GM10266 (cell line): ENCODE data around the gene THAP12.

Source experiments
- DNase-seq: peaks from one replicate; pipeline ENCODE4 v3.0.0; 2012; ENCODE audit errors: extremely low spot score
- CTCF ChIP-seq: IDR thresholded peaks from 2 replicates; pipeline ENCODE4 v1.5.1; 2012; ENCODE audit warnings: mild to moderate bottlenecking, low read depth; ENCODE audit not compliant: control insufficient read depth, insufficient read depth; ENCODE audit errors: missing control alignments

The THAP12 gene

GRCh38 chr11:76380977-76381719 is at the start of gene THAP12, which contains the start of gene GVQW3:
Gene THAP12, minus strand, starts transcription at chr11:76381132. Its CDS starts 296 bp downstream, at chr11:76380836.
Gene GVQW3, plus strand, starts transcription at chr11:76381323. Its CDS starts 506 bp downstream, at chr11:76381829.
- TF ChIP-seq CTCF: peak; percentile 65
- peak; percentile 98 for DNase-seq

GRCh38 chr11:76426660-76427059 is 45.7 kb upstream of the THAP12 start:
- no peak for DNase-seq
- TF ChIP-seq CTCF: no peak

GRCh38 chr11:76424891-76425290 is 44.0 kb upstream of the THAP12 start:
- no peak for TF ChIP-seq CTCF
- no peak for DNase-seq

GRCh38 chr11:76424379-76424778 is 43.4 kb upstream of the THAP12 start:
- TF ChIP-seq CTCF: no peak

GRCh38 chr11:76419896-76420295 is 39.0 kb upstream of the THAP12 start:
- TF ChIP-seq CTCF: peak; percentile 54
- peak; percentile 18 for DNase-seq

More at GRCh38 chr11:76424379-76424778, 43.4 kb upstream of the THAP12 start:
- DNase-seq: peak; percentile 52

- DNase-seq: no peak
- no peak for TF ChIP-seq CTCF
Observed at GRCh38 chr11:76415073-76415472, 34.1 kb upstream of the THAP12 start.

GRCh38 chr11:76410851-76411357 is 30.0 kb upstream of the THAP12 start:
- no peak for TF ChIP-seq CTCF
- DNase-seq: no peak
